NCI-H526 treated with DMSO at 0.1 percent for 48 hours (cell line): ENCODE results near the gene TBX5.
A peak's percentile ranks its signal among the peaks of the same experiment; 100 is the strongest.
"Not testable (repeated sequence)": the region's sequence is repeated elsewhere in the genome, so short reads cannot be mapped to it uniquely, and the experiment has no call there.

Experiments
- DNase-seq: peaks from one replicate; lab custom pipeline; 2025; lab: John Stamatoyannopoulos, UW

The TBX5 gene

GRCh38 chr12:114381177-114381576 is 24.8 kb downstream of the TBX5 start:
- no peak for DNase-seq

- no peak for DNase-seq
Observed at GRCh38 chr12:114371733-114372132, 34.2 kb downstream of the TBX5 start.

DNA sequence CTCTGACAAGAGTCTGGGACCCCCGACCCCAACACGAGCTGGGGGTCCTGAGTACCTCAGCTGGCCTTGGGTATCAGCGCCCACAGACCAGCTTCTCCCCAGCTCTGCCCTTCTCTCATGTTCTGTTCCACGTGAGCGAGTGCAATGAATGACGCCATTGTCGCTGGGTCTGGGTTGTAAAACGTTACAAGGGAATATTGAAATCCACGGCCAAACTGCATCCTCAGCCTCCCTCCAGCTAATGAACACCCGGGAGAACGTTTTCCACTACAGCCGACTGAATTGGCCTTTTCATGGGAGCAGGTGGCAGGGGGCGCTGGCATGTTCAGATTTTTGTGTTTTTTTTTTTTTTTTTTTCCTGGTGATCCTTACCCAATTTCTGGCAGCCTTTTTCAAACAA is 34.7 kb downstream of the TBX5 start:
- DNase-seq, result peak; percentile 35

- no peak for DNase-seq
Observed at GRCh38 chr12:114368685-114369452, 37.1 kb downstream of the TBX5 start.

- no peak for DNase-seq
Observed at GRCh38 chr12:114361992-114362391, 44.0 kb downstream of the TBX5 start.

DNA sequence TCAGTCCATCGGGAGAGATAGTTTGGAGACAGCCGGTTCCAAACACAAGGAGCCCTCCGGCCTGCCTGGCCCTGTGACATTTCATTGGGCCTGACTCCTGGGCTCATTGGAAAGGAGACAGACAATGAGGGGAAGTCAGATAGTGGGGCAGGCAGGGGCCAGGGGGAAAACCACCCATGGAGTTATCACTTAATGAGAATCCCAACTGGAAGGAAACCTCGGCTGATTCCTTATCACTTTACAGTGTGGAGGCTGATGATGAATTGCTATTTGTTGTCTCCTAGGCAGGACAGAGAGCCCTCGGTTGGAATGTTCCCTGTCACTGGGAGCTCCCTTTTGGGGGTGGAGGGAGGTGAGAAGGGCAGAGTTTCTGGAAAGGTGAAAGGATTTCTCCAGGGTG is 44.4 kb downstream of the TBX5 start:
- no peak for DNase-seq

- DNase-seq, result no peak
Observed at GRCh38 chr12:114360485-114360884, 45.5 kb downstream of the TBX5 start.

DNA sequence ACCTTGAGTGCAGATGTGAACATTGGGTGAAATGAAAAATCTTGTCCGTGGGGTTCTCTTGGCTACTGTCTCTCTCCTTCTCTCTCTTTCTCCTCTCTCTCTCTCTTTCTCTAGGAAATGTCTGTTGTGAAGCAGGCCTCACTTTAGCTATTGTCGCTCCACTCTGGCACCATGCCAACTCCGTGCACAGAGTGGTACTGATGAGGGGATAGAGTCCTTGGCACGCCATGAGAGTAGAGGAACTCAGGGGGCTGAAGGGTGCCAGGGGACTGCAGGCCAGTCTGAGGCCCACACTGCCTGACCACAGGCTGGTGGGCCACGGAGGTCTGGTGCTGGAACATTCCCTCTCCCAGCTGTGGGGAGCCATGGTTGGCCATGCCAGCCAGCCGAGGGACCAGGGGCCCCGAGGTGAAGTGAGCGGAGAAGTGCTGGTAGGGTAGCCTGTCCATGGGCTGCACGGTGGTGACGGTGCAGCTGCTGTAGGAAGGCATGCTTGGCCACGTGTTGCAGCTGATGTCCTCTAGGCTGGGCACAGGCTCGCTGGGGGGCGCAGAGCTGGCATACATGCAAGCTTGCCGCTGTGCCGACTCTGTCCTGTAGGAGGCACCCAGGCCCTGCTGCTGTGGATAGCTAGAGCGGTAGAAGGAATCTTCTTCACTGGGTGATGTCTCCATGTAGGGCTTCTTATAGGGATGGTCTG is 50.4 kb downstream of the TBX5 start:
- DNase-seq, result no peak

DNA sequence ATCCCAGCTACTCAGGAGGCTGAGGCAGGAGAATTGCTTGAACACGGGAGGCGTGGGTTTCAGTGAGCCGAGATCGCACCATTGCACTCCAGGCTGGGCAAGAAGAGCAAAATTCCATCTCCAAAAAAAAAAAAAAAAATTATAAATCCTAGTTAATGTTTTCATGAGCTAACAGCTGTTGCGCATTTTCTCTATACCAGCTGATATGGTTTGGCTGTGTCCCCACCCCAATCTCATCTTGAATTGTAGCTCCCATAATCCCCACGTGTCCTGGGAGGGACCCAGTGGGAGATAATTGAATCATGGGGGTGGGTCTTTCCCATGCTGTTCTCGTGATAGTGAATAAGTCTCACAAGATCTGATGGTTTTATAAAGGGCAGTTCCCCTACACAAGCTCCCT is 56.7 kb downstream of the TBX5 start:
- DNase-seq, result not testable (repeated sequence)

DNA sequence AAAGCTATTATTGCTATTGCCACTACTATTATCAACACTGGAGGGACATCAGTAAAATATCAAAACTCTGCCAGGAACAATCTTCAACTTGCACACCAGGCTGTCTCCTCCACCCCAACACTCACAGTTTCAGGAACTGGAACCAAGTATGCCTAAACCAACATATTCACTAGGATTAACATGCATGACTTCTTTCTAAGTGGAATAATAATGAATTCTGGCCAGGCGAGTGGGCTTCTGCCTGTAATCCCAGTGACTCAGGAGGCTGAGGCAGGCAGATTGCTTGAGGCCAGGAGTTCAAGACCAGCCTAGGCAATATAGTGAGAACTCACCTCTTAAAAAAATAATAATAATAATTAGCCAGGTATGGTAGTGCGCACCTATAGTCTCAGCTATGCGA is 58.1 kb downstream of the TBX5 start:
- no peak for DNase-seq

DNA sequence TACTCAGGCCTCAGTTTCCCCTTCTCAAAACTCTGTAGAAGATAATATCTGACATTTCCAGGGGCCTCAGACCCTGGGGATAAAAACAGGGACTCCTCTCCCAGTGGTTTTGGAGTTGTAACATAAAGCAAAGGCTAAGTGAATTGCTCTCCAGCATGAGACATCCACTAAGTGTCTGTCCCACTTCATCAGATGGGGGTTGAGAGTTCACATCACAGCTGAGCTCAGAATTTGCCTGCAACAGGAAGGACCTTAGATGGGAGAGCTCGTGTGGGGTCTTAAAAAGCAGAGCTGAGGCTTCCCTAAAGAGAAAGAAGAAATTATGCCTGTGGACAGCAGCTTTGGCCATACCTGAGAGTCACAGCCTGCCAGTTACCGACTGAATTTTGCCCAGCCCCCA is 61.1 kb downstream of the TBX5 start:
- DNase-seq, result no peak

GRCh38 chr12:114344303-114344663 is 61.7 kb downstream of the TBX5 start:
- DNase-seq, result no peak

DNA sequence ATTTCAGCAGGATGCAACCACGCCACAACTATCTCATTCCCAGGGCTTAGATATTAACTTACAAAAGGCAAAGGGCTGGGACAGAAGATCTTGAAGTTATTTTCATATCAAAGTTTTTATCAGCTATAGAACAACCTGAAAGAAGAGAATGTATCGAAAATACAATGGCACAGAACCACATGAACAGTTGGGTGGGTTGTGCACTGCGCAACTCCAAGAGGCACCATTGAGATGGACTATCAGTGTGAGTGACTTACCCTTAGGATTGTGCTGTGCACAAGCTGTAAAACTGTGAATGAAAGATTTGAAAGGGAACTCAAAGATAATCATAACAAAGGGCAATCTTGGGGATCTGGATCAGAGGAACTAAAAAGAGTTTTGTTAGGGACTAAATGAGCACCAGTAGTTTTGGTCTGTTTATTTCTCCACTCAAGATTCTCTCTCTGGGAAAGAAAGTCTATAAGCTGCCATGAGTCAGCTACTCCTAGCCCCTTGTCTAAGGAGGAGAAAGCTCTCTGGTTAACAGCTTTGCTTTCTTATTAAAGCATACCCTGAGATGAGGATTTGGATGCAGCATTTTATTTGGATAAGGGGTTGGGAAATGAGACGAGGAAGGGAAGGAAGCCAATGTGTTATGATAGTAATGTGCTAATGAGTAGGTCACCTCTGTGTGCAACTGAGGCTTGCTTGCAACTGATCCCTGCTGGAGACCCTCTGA is 62.2 kb downstream of the TBX5 start:
- DNase-seq, result no peak

DNA sequence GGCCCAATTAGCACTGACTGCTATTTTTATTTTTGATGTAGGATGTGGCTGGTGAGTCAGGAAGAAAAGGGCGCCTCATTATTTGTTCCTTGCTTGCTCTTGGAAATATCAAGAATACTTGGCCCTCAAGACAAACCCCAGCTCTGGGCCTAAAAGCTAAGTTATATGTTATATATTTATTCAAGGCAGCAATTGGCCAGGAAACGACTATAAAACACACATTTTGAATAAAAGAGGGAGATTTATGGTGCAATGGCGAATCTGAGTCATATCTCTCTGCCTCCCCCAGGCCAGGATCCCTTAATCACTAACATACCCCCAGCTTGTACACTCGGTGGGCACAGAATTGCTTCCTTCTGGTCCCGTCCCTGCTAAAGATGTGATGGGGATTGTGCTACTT is 63.3 kb downstream of the TBX5 start:
- no peak for DNase-seq

DNA sequence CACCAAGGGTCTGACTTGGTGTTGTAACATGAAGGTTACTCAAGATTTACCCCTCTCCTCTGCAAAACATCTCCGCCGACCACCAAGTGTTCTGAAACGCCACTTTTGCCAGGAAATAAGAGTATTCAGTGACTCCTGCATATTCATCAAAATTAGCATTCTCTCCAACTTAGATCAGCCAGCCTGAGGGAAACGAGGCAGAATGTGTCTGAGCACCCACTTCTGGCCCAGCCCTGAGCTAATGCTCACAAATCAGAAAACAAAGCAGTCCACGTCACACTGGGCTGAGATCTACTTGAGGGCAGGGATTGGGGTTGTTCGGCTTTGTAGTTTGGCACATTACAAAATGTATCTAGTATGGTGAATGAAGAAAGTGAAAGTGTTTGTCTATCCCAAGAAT is 64.3 kb downstream of the TBX5 start:
- DNase-seq, result no peak

DNA sequence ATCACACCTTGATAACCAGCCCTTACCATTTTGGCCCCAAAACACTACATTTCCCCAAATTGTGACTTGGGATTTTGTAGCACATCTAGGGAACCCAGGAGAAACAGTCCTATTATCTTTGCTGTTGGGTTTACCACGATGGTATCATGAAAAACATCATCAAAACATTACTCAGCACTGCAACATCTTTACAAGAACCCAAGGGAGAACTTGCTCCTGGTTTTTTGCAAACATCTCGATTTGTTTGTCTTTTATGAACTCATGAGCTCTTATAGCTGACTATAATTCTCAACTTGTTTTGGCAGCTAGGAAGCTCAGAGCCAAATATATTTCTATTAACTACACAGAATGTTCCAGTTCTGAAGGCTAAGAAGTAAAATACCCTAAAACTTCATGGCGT is 65.7 kb downstream of the TBX5 start:
- no peak for DNase-seq

DNA sequence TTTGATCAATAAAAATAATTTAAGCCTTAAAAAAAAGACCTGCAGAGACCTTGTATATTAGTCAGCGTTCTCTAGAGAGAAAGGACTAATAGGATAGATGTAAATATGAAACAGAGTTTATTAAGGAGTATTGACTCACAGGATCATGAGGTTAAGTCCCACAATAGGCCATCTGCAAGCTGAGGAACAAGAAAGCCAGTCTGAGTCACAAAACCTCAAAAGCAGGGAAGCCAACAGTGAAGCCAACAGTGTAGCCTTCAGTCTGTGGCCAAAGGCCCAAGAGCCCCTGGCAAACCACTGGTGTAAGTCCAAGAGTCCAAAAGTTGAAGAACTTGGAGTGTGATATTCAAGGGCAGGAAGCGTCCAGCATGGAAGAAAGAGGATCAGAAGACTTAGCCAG is 66.3 kb downstream of the TBX5 start:
- no peak for DNase-seq

- DNase-seq, result no peak
Observed at GRCh38 chr12:114335607-114336006, 70.3 kb downstream of the TBX5 start.

GRCh38 chr12:114334395-114334794 is 71.5 kb downstream of the TBX5 start:
- no peak for DNase-seq

DNA sequence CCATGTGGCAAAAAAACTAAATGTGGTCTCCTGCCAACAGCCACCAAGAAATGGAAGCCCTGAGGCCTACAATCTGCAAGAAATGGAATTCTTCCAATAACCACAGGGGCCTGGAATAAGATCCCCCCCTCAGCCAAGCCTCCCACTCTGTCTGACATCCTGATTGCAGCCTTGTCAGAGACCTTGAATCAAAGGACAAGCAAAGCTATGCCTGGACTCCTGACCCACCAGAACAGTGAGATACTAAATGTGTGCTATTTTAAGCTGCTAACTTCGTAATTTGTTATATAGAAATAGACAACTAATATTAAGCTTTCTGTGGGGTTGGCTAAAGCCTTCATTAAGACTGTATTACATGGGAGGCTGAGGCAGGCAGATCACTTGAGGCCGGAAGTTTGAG is 77.7 kb downstream of the TBX5 start:
- no peak for DNase-seq

- no peak for DNase-seq
Observed at GRCh38 chr12:114327765-114328164, 78.2 kb downstream of the TBX5 start.

- DNase-seq, result no peak
Observed at GRCh38 chr12:114321524-114321923, 84.4 kb downstream of the TBX5 start.

- DNase-seq, result no peak
Observed at GRCh38 chr12:114320968-114321367, 85.0 kb downstream of the TBX5 start.
